ENCODE data around the gene LMCD1. TPM values are rescaled to one million over a fixed set of nuclear protein-coding genes. Genes with fewer than 3 reads are reported as not detected.

The LMCD1 gene
- total RNA-seq, 1 donor, result 95.0 TPM

DNA sequence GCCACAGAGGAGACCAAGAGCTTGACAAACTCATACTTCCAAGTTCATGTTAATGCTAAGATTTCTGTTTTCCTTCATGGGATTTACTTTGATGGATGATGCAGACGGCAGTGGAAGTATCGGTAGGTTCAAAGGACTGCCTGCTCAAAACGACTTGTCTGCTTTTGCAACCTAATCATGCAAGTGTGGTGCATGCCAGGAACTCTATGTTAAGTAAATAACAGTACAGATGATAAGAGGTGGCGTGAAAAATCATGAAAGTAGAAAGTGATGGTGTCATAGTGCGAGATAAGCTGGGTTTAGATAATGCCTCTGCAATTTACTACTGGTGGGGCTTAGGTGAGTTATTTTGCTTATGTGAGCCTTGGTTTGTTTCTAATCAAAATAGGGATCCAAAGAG, 14.7 kb upstream of the LMCD1 start:
- H3K4me3 ChIP-seq (ENCODE audit: low read depth, low read length), result no peak overlapping the region
- DNase-seq (ENCODE audit: low read depth), result peak; percentile 95
- TF ChIP-seq, protein P1, sequence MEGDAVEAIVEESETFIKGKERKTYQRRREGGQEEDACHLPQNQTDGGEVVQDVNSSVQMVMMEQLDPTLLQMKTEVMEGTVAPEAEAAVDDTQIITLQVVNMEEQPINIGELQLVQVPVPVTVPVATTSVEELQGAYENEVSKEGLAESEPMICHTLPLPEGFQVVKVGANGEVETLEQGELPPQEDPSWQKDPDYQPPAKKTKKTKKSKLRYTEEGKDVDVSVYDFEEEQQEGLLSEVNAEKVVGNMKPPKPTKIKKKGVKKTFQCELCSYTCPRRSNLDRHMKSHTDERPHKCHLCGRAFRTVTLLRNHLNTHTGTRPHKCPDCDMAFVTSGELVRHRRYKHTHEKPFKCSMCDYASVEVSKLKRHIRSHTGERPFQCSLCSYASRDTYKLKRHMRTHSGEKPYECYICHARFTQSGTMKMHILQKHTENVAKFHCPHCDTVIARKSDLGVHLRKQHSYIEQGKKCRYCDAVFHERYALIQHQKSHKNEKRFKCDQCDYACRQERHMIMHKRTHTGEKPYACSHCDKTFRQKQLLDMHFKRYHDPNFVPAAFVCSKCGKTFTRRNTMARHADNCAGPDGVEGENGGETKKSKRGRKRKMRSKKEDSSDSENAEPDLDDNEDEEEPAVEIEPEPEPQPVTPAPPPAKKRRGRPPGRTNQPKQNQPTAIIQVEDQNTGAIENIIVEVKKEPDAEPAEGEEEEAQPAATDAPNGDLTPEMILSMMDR (IDR thresholded peaks at IDR 0.05; ENCODE audit: insufficient read depth, low read depth, low read length), result no peak

DNA sequence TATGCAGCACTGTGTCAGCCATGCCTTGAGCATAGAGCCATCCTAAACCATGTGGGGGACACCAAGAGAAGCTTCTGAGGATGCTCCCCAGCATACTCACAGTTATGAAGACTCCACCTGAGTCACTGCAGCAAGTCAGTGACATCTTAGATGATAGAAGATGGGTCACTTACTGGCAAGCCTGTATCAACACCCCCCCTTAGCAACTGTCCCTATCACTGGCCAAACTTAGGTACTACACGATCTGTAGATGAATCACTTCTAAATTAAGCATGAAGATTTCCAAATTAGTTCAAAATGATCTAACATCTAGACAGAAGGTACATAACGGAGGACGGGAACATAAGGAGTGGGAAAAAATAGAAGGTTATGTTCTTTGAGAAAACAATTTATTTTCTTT, 13.2 kb upstream of the LMCD1 start:
- H3K4me3 ChIP-seq (ENCODE audit: low read depth, low read length), result no peak overlapping the region
- TF ChIP-seq, protein P1 (IDR thresholded peaks at IDR 0.05; ENCODE audit: insufficient read depth, low read depth, low read length), result no peak
- no peak for DNase-seq (ENCODE audit: low read depth)

DNA sequence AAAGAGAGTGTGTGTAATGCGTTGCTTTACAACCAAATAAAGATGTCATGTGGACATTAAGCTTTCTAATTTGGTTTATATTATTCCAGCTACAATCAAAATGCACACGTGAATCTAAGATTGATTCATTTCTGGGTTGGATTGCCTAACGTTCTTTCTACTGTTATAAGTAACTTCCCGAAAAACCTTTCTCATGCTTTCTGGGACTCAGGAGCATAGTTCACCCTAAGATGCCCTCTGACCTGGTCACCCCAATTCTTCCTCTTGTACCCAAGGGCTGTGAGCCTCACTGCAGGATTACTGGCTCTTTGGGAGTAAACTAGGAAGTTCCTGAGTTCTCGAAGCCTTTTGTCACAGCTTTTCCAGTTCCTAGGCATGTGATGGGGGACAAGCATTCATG, 12.7 kb upstream of the LMCD1 start:
- DNase-seq (ENCODE audit: low read depth), result peak; percentile 80
- no peak overlapping the region for H3K4me3 ChIP-seq (ENCODE audit: low read depth, low read length)
- TF ChIP-seq, protein P1 (IDR thresholded peaks at IDR 0.05; ENCODE audit: insufficient read depth, low read depth, low read length), result no peak

DNA sequence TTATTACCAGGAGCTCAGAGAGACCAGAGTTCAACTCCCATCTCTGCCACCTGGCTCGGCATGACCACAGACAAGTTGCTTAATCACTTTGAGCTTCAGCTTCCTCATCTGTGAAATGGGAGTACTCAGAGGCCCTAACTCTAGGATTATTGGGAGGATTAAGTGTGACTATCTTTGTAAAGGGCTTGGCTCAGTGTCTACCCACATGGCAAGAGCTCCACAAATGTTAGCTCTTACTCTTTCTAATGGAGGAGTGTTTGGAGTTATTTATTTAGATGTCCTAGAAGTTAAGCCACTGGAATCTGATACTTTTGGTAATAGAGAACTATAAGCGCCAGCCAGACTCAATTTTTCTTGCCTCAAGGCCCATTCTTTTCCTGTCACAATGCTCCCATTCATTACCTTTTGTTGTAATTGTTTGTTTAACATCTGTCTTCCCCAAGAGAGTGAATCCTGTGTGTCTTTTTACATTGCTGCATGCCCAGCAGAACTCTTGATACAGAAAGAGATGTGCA, 12.3 kb upstream of the LMCD1 start:
- no peak for DNase-seq (ENCODE audit: low read depth)
- TF ChIP-seq, protein P1 (IDR thresholded peaks at IDR 0.05; ENCODE audit: insufficient read depth, low read depth, low read length), result no peak
- H3K4me3 ChIP-seq (ENCODE audit: low read depth, low read length), result no peak overlapping the region

DNA sequence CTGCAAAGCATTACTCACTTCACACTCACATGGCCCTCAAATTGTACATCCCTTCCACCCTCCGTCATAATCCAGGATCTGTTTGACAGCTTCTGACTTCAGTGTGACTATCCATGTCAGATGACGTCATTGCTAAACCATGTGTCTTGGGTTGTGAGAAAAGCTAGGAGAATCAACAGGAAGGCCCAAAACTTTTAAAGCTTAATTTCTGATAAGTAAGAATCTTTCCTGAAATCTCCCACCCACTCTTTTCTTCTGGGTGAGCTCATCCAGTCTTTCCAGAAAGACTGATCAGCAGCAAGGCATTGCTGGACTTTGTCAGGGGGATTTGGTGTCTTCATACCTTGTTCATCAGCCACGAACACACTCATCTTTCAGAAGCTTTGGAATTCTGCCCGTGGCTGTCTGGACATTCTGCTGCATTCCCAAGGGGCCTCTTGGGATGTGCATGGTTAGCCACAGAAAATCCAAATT, 11.5 kb upstream of the LMCD1 start:
- no peak overlapping the region for H3K4me3 ChIP-seq (ENCODE audit: low read depth, low read length)
- TF ChIP-seq, protein P1 (IDR thresholded peaks at IDR 0.05; ENCODE audit: insufficient read depth, low read depth, low read length), result no peak
- peak; percentile 97 for DNase-seq (ENCODE audit: low read depth)

DNA sequence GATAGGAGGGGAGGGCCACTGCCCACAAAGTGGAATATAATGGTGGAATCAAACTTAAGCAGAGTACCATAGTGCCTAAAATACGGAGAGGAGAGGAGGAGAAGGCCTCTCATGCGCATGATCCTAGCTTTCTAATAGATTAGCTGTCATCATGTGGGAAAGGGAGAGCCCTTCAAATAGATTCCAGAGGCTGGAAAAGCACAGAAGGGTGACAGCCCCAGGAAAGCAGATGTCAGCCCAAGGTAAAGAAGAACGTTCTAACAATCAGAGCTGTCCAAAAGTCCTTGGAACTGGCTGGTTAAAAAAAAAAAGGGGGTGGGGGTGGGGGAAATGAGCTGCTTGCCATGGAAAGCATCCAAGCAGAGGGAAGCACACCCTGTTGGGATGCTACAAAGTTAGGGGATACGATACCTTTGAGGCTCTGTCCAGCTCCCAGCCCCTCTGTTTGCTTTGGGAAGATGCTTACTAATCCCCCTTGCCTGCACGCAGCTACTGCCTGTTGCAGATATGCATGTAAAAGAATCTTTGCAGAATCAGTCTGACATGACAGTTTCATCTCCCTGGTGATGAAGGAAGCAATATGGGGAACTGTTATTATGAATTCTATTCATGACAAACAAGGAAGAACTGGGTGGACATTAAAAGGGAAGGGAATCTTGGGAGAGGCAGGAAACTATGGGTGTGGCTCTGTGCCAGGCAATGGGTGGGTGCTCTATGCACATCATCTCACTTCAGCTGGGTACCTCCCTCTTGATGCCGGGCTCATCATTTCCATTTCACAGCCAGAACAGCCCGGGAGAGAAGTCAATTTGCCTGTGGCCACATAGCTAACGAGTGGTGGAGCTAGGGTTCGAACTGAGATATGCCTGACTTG, 10.1 kb upstream of the LMCD1 start:
- TF ChIP-seq, protein P1 (IDR thresholded peaks at IDR 0.05; ENCODE audit: insufficient read depth, low read depth, low read length), result no peak
- H3K4me3 ChIP-seq (ENCODE audit: low read depth, low read length), result no peak overlapping the region
- no peak for DNase-seq (ENCODE audit: low read depth)

Measured in fibroblast of villous mesenchyme (primary cell).